ENCODE measurements around the gene HIVEP3.
A peak's percentile ranks its signal among the peaks of the same experiment; 100 is the strongest.
"Not testable (repeated sequence)": the region's sequence is repeated elsewhere in the genome, so short reads cannot be mapped to it uniquely, and the experiment has no call there.

The HIVEP3 gene

GRCh38 chr1:41580021-41580420 is 338.7 kb downstream of the HIVEP3 start:
- DNase-seq, result no peak

DNA sequence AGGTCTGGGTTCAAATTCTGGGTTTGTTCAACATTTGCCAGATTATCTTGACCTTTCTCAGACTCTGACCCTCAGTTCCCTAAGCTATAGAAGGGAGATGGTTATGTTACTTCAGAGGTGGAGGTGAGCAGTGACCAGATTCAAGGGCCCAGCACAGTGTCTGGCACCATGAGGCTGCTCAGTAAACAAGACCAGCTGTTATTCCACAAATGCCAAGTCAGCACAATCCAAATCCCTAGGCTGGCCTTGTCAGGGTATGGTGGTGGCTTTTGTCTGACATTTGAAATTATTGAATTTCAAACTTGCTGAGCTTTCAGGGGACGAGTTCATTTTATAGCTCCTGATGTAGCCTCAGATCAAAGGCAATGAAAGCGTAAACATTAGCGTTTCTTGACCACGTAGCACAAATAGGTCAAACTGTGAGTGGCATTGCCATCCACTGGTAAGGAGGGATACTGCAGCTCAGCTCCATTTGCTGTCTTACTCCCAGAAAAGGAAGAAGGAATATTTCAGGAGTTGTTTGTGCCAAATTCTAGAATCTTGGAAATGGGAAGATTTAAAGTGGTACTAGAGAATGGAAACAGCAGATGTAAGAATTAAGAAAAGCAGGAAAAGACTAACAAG is 339.9 kb downstream of the HIVEP3 start:
- DNase-seq, result peak in 1 of 2 donors; percentile 8

- no peak for DNase-seq
Measured at GRCh38 chr1:41576620-41577019, 342.1 kb downstream of the HIVEP3 start.

DNA sequence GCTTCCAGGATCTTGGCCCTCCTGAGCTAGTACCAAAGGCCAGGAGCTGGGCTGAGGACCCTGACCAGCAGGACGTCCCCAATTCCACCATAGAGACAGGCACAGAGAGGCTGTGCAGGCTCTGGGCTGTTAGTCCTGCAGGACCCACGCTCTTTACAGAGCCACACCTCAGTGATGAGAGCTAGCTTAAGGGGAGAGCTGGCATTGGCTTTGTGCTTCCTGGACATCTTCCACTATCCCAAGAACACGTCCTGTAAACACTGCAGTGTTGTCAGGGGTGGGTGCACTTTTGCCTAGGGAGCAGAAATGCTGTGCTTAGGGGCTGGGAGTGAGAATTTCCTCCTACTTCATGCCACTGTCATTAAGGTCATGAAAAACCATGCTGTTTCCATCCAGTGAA is 342.5 kb downstream of the HIVEP3 start:
- no peak for DNase-seq

DNA sequence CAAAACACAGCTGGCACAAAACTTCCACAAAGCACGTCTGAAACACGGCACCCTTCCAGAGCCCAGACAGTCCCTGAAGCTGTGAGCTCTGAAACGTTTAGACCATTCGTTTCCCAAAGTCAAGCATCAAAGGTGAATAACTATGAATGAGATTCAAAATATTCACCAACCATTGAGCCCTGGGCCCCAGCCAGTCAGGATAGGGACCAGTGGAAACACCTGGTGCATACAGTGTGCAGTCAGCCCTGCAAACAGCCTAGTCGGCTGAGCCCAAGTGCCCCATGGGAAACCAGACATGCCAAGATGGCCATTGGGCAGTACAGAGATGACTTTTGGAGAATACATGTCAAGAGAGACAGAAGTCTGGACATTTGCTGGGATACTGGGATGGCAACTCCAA is 343.9 kb downstream of the HIVEP3 start:
- DNase-seq, result no peak

DNA sequence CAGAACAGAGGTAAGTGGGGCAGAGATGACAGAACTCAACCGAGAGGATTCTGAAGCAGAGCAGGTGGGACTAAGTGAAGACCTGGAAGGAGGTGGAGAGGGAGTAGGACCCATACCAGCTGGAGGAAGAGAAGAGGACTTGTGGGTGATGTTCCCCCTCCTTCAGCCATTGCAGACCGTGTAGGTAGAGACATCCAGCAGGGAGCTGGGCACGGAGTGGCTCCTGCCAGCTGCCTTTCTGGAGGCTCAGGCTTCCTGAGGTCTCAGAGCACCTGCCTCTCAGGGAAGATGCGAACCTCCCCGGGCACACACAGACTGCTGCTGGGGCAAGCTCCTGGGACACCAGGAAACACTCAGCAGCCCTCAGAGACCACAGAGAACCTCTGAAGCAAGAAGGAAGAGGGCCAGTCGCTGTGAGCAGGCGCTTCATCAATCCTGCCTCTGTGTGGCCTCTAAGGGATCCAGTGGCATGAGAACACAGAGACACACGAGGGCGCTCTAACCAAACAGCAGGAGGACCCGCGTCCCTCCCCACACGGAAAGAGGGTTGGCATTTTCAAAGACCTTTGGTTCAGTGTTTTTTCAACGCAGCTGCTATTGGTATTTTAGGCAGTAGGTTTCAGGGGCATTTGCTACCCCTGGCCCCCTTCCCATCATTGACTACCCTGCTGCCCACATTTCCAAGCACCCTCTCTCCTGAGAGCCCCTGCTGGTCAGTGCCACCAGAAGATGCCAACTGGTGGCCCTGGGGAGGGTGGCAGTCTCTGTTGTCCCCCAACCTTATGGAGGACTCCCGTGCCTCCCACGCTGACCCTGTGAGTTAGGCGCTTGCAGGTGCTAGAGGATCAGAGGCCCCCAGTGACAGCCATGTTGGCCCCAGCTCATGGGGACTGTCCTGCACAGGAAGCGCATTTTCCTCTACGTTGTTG is 344.7 kb downstream of the HIVEP3 start:
- DNase-seq, result peak; percentile 77 to 80

DNA sequence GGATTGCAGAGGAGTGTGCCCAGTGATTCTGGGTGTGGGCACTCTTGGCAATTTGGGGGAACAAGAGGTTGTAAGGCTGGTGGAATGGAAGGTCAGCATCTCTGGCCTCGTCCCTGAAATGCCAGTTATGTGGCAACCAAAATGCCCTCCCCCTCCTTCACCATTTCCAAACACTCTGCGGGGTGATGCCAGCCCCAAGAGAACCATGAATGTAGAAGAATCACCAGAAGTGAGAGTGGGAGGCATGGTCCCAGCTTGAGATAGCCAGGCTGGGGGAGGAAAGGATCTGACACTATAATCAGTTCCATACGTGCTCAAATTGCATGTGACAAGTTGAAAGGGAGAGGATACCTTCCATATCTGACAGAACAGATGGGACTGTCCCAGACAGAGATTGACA is 345.5 kb downstream of the HIVEP3 start:
- peak; percentile 17 to 38 for DNase-seq

DNA sequence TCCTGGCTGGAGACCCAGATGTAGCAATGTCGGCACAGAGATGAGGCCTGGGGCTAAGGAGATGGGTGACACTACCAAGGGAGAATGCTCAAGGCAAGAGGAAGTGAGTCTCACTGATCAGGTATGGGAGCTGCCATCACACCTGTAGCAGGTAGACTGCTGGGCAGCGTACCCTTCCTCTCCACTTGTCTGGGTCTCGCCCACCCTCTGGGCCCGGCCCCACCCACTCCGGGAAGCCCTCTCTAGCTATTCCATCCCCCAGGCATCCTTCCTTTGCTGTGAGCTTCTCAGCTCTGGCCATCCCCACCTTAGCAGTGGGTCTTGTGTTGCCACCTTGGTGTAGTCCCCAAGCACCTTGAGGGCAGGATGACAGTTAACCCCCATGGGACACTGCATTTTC is 346.5 kb downstream of the HIVEP3 start:
- no peak for DNase-seq

DNA sequence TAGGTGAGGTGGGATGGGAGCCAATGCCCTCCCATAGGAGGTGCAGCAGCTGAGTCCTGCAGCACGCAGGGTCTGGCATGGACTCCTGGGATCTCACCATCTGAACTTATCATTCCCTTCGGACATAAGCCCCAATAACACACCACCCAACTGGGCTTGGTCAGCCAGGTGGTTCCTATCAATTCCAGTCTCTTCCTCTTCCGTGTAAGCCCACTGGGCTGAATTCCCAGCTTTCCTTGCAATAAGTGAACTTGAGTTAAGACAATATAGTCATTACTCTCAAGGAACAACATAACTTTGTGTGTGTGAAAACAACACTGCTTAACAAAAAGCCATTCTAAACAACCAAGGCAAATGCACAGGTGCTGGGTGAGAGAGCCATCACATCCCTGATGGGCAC is 347.7 kb downstream of the HIVEP3 start:
- no peak for DNase-seq

GRCh38 chr1:41568204-41568603 is 350.5 kb downstream of the HIVEP3 start:
- DNase-seq, result no peak

DNA sequence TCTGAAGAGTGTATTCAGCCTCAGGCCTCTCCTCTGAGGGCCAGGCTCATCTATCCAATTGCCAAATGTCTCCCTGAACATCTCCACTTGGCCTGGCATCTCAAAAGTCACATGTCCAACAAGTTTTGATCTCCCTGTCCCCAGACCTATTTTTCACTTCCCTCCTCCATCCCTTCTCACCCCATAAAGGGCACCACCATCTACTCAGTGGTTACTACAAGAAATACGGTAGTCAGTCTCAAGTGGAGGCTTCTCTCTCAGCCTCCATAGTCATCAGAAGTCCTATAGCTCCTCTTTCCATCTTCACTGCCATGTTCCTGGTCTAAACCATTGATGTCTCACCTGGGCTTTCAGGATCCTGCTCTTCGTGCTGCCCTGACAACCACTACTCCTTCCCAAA is 351.8 kb downstream of the HIVEP3 start:
- no peak for DNase-seq

DNA sequence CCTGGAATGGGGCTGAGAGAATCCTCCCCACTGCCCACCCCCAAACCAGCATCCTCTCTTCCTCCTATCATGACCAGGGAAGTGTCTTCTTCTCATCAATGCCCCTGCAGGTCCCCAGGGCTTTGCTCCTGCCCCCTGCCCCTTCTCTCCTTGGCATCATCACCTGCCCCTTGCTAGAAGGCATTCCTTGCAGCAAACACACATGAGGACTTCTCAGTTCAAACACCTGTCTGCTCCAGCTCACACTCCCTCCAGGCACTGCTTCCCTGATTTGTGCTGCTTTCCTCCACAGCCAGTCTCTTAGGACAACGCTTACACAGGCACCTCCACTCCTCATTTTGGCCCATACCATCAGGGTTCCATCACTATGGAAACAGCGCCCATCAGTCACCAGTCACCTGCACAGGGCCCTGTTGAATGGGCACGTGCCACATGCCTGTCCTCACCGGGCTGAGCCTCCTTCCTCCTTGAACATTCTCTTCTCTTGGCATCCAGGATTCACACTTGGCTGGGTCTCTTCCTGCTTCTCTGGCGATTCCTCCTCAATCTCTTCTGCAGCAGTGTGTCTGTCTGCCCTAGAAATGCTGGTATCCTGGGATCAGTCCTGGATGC is 352.3 kb downstream of the HIVEP3 start:
- DNase-seq, result no peak

- DNase-seq, result no peak
Measured at GRCh38 chr1:41564741-41565475, 353.8 kb downstream of the HIVEP3 start.

DNA sequence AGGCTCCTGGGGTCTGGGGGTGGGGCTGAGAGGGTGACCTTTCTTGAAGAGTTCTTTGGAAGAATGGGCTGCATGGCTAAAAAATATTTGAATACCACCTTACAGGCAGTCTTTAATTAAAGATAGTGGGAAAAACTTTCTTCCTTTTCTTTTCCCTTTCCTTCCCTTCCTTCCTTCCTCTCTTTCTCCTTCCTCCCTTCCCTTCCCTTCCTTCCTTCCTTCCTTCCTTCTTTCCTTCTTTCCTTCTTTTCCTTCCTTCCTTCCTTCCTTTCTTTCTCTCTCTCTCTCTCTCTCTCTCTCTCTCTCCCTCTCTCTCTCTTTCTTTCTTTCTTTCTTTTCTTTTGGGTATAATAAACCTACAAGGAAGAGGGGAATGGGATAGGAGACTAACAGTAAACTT is 356.4 kb downstream of the HIVEP3 start:
- no peak for DNase-seq

DNA sequence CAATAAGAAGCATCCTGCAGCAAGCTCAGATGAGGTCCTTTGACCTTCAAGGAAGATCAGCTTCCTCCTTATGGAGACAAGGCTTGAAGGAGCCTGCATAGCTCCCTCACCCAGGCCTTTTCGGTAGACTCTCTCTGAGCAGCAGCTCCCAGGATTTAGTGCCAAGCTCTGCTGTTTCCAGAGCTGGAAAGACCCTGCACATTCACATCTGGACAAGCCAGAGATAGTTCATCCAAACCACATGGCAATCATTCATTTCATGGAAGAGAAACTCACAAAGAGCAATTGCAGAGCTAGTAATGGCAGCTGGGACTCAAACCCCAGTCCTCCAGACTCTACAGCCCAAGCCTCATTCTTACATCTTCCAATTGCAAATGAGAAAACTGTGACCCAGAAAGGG is 357.8 kb downstream of the HIVEP3 start:
- no peak for DNase-seq

DNA sequence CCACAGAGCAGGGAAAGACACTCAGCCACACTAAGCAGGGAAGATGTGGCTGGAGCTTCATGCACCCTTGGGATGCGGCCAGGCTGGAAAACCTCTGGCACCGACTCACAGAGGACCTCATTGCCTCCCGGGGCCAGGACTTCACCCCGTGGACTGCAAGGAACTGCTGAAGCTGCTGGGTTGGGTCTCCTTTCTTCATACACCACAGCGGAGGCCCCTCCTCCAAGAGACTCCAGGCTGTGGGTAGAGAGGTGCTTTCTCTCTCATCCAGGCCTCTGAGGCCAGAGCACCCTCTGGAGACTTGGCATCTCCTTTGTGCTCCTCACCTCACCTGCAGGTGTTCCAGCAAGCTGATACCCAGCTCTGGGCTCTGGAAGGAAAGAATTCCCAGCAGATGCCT is 358.2 kb downstream of the HIVEP3 start:
- no peak for DNase-seq

GRCh38 chr1:41559331-41559730 is 359.4 kb downstream of the HIVEP3 start:
- DNase-seq, result no peak

GRCh38 chr1:41558761-41559171 is 360.0 kb downstream of the HIVEP3 start:
- no peak for DNase-seq

DNA sequence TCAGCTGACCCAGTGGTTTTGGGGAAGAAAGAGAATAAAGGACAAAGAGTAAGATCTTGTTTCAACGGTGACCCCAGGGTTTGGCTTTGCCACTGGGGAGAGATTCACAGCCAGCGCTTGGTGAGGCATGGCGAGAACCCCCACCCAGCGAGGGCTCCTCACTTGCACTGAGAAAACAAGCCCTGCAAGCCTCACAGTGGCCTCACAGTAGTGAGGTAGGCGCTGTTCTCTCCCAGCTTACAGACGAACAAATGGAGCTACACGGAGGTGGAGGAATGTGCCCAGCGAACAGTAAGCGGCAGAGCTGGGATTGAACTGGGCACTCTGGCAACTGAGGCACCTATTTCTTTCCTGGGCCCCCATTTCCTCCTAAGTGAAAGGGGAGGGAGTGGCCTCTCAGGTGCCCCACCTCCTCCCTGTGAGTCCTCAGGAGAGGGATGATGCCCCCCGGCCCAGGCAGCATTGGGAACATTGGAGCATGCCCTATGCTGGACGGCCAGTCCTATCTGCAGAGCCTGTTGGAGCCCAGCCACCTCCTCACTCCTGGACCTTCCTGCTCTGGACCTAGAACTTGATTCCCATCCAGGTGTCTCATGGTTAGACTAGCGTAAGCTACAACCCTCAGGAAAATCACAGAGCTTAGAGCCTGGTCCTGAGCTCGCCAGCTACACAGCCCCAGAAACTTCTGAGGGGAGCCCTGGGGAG is 360.8 kb downstream of the HIVEP3 start:
- no peak for DNase-seq

GRCh38 chr1:41554746-41555145 is 364.0 kb downstream of the HIVEP3 start:
- DNase-seq, result not testable (repeated sequence)

DNA sequence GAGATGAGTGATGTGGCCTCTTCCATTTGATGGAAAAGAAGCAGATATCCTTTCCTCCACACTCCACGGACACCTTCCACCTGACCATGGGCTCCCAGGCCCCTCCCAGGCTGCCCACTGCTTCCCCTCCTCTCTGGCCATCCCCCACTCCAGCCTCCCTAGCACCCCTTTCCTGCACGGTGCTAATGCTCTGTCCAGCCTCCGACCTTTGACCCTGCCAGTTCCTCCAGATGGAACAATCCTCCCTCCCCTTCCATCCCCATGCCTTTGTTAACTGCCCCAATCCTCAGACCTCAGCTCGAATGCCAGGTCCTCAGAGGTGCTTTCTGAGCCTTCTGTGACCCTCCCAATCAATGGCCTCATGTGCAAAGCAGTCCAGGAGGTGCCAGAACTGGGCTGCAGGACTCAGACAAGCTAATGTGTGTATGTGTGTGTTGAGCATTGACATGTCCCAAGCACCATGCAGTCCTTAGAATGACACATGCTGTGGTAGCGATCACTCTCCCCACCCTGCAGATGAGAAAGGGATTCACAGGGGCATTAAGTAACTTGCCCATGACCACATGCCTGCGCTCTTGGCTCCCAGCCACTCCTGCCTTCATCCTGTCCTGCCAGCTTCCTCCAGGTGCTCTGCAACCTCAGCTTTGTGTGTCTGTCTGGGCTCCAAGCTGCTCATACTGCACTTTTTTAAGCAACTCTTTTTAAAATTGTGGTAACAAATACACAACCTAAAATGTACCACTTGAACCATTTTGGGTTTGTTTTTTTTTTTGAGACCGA is 370.8 kb downstream of the HIVEP3 start:
- DNase-seq, result no peak

- no peak for DNase-seq
Measured at GRCh38 chr1:41547336-41547735, 371.4 kb downstream of the HIVEP3 start.
